ENCODE results near the gene DDX19B.
A peak's percentile ranks its signal among the peaks of the same experiment; 100 is the strongest.

DDX19B gene

DNA sequence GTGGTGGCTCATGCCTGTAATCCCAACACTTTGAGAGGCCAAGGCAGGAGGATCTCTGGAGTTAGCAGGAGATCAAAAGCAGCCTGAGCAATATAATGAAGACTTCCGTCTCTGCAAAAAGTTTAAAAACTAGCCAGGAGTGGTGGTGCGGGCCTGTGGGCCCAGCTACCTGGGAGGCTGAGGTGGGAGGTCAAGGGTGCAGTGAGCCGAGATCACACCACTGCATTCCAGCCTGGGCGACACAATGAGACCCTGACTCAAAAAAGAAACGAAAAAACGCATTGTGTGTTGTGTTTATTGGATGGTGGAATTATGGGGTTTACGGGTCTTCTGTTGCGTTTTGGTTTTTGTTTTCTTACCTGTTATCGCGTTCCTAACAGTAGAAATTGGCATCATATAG, 46.9 kb downstream of the DDX19B start:
- H2AK5ac ChIP-seq (ENCODE audit: low read depth, low read length): no peak overlapping the region
- H3K9ac ChIP-seq (ENCODE audit: low read depth, low read length, poor library complexity): no peak overlapping the region
- no peak overlapping the region for H2BK12ac ChIP-seq (ENCODE audit: low read length)
- no CpG with 5 or more reads among the region's 10 CpGs for WGBS, 2 donors (ENCODE audit: extremely low coverage in 2 of 2, insufficient read length in 2 of 2, insufficient replicate concordance in 1 of 2)
- H3K4me2 ChIP-seq (ENCODE audit: insufficient read depth, low read length, poor library complexity, severe bottlenecking): peak overlapping the region; percentile 55
- H3K18ac ChIP-seq (ENCODE audit: low read length): no peak overlapping the region
- H3K9me3 ChIP-seq (replicated peaks in 1 of 2; ENCODE audit: control insufficient read depth in 2 of 2, insufficient read depth in 1 of 2, low read depth in 1 of 2, low read length in 2 of 2): no peaks in the 10 kb centered on the region
- peak overlapping the region; percentile 40 for H2AFZ ChIP-seq (ENCODE audit: low read length)
- no peak overlapping the region for H4K8ac ChIP-seq (ENCODE audit: low read depth, low read length)
- no peak overlapping the region for H2BK120ac ChIP-seq (ENCODE audit: low read depth, low read length)
- H3K79me1 ChIP-seq (ENCODE audit: low read depth, low read length): peaks cover 5% of the 10 kb centered on the region
- H2BK15ac ChIP-seq (ENCODE audit: low read length): no peak overlapping the region
- H3K27me3 ChIP-seq (ENCODE audit: control insufficient read depth in 3 of 3, insufficient read depth in 3 of 3, low read depth in 1 of 3, low read length in 3 of 3): no peaks in the 10 kb centered on the region
- peaks cover 0 to 30% of the 10 kb centered on the region in 2 donors for H3K36me3 ChIP-seq (replicated peaks in 1 of 2; ENCODE audit: control insufficient read depth in 2 of 2, insufficient read depth in 2 of 2, low read length in 2 of 2)
- H3K4me1 ChIP-seq (ENCODE audit: control insufficient read depth in 2 of 2, insufficient read depth in 1 of 2, low read depth in 1 of 2, low read length in 2 of 2): peaks cover 0 to 3% of the 10 kb centered on the region in 2 donors
- no peak overlapping the region for H3K27ac ChIP-seq (replicated peaks; ENCODE audit: low read length)
- H3K14ac ChIP-seq (ENCODE audit: low read length): no peak overlapping the region
- peak overlapping the region in 1 of 2 donors; percentile 79 for H3K4me3 ChIP-seq (ENCODE audit: low read length in 2 of 2)
- no peak overlapping the region for H2BK5ac ChIP-seq (ENCODE audit: low read length)
- H4K91ac ChIP-seq (ENCODE audit: low read depth, low read length, poor library complexity): no peak overlapping the region
- H3K23ac ChIP-seq (ENCODE audit: low read depth, low read length, poor library complexity): no peak overlapping the region
- no peak overlapping the region for H3K4ac ChIP-seq (ENCODE audit: low read length)
- no peak for DNase-seq (ENCODE audit: low spot score)

DNA sequence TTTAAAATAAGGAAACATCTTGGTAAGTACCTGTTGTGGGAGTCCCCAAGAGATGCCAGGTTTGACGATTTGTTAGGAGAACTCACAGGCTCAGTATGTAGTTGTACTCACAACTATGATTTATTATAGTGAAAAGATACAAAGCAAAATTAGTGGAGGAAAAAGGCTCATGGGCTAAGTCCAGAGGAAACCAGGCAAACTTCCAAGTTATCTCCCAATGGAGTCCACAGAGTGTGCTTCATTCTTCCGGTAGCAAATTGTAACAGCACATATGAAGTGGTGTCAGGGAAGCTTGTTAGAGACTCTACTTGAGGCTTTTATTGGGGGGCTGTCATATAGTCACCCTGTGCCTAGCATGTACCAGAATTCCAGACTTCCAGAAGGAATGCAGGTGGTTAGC, 50.0 kb downstream of the DDX19B start:
- Histone ChIP-seq H4K8ac (ENCODE audit: low read depth, low read length) (no peak overlapping the region), H3K27ac (replicated peaks; ENCODE audit: low read length) (no peak overlapping the region), H3K4me3 (ENCODE audit: low read length in 2 of 2) (no peak overlapping the region), H3K23ac (ENCODE audit: low read depth, low read length, poor library complexity) (no peak overlapping the region), H3K9ac (ENCODE audit: low read depth, low read length, poor library complexity) (no peak overlapping the region), H3K27me3 (ENCODE audit: control insufficient read depth in 3 of 3, insufficient read depth in 3 of 3, low read depth in 1 of 3, low read length in 3 of 3) (no peaks in the 10 kb centered on the region), H2BK15ac (ENCODE audit: low read length) (no peak overlapping the region), H2BK5ac (ENCODE audit: low read length) (no peak overlapping the region), H2BK12ac (ENCODE audit: low read length) (no peak overlapping the region), H3K36me3 (replicated peaks in 1 of 2; ENCODE audit: control insufficient read depth in 2 of 2, insufficient read depth in 2 of 2, low read length in 2 of 2) (peaks cover 2 to 46% of the 10 kb centered on the region in 2 donors), H3K18ac (ENCODE audit: low read length) (no peak overlapping the region), H3K14ac (ENCODE audit: low read length) (no peak overlapping the region), H3K4me1 (ENCODE audit: control insufficient read depth in 2 of 2, insufficient read depth in 1 of 2, low read depth in 1 of 2, low read length in 2 of 2) (peaks cover 0 to 3% of the 10 kb centered on the region in 2 donors), H4K91ac (ENCODE audit: low read depth, low read length, poor library complexity) (no peak overlapping the region), H3K79me1 (ENCODE audit: low read depth, low read length) (peaks cover 5% of the 10 kb centered on the region), H3K4ac (ENCODE audit: low read length) (no peak overlapping the region), H2BK120ac (ENCODE audit: low read depth, low read length) (no peak overlapping the region), H2AFZ (ENCODE audit: low read length) (no peak overlapping the region), H3K9me3 (replicated peaks in 1 of 2; ENCODE audit: control insufficient read depth in 2 of 2, insufficient read depth in 1 of 2, low read depth in 1 of 2, low read length in 2 of 2) (no peaks in the 10 kb centered on the region), H3K4me2 (ENCODE audit: insufficient read depth, low read length, poor library complexity, severe bottlenecking) (no peak overlapping the region), H2AK5ac (ENCODE audit: low read depth, low read length) (no peak overlapping the region)
- DNase-seq (ENCODE audit: low spot score): no peak
- no CpG with 5 or more reads among the region's 2 CpGs for WGBS, 2 donors (ENCODE audit: extremely low coverage in 2 of 2, insufficient read length in 2 of 2, insufficient replicate concordance in 1 of 2)

DNA sequence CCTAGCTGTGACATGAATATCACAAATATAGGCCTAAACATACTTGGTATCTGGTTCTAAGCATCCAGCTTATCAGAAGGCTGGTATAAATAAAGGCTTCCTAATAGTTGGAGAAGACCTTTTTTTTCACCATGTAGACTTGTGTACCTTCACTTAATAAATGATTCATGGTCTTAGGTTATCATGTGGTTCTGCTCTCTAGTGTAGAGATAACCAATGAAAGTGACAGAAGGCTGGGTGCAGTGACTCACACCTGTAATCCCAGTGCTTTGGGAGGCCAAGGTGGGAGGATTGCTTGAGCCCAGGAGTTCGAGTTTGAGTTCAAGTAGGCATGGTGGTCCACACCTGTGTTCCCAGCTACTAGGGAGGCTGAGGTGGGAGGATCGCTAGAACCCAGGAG, 50.8 kb downstream of the DDX19B start:
- Histone ChIP-seq H2BK5ac (ENCODE audit: low read length) (no peak overlapping the region), H3K14ac (ENCODE audit: low read length) (no peak overlapping the region), H3K36me3 (replicated peaks in 1 of 2; ENCODE audit: control insufficient read depth in 2 of 2, insufficient read depth in 2 of 2, low read length in 2 of 2) (peaks cover 5 to 51% of the 10 kb centered on the region in 2 donors), H3K18ac (ENCODE audit: low read length) (no peak overlapping the region), H3K79me1 (ENCODE audit: low read depth, low read length) (peaks cover 5% of the 10 kb centered on the region), H3K4me2 (ENCODE audit: insufficient read depth, low read length, poor library complexity, severe bottlenecking) (no peak overlapping the region), H3K4me1 (ENCODE audit: control insufficient read depth in 2 of 2, insufficient read depth in 1 of 2, low read depth in 1 of 2, low read length in 2 of 2) (peaks cover 0 to 3% of the 10 kb centered on the region in 2 donors), H3K9me3 (replicated peaks in 1 of 2; ENCODE audit: control insufficient read depth in 2 of 2, insufficient read depth in 1 of 2, low read depth in 1 of 2, low read length in 2 of 2) (no peaks in the 10 kb centered on the region), H3K27ac (replicated peaks; ENCODE audit: low read length) (no peak overlapping the region), H4K91ac (ENCODE audit: low read depth, low read length, poor library complexity) (no peak overlapping the region), H4K8ac (ENCODE audit: low read depth, low read length) (no peak overlapping the region), H2BK15ac (ENCODE audit: low read length) (no peak overlapping the region), H2BK12ac (ENCODE audit: low read length) (no peak overlapping the region), H2BK120ac (ENCODE audit: low read depth, low read length) (no peak overlapping the region), H3K27me3 (ENCODE audit: control insufficient read depth in 3 of 3, insufficient read depth in 3 of 3, low read depth in 1 of 3, low read length in 3 of 3) (no peaks in the 10 kb centered on the region), H3K4ac (ENCODE audit: low read length) (no peak overlapping the region), H3K23ac (ENCODE audit: low read depth, low read length, poor library complexity) (no peak overlapping the region), H2AFZ (ENCODE audit: low read length) (no peak overlapping the region), H2AK5ac (ENCODE audit: low read depth, low read length) (no peak overlapping the region), H3K4me3 (ENCODE audit: low read length in 2 of 2) (no peak overlapping the region), H3K9ac (ENCODE audit: low read depth, low read length, poor library complexity) (no peak overlapping the region)
- no CpG with 5 or more reads among the region's 2 CpGs for WGBS, 2 donors (ENCODE audit: extremely low coverage in 2 of 2, insufficient read length in 2 of 2, insufficient replicate concordance in 1 of 2)
- no peak for DNase-seq (ENCODE audit: low spot score)

DNA sequence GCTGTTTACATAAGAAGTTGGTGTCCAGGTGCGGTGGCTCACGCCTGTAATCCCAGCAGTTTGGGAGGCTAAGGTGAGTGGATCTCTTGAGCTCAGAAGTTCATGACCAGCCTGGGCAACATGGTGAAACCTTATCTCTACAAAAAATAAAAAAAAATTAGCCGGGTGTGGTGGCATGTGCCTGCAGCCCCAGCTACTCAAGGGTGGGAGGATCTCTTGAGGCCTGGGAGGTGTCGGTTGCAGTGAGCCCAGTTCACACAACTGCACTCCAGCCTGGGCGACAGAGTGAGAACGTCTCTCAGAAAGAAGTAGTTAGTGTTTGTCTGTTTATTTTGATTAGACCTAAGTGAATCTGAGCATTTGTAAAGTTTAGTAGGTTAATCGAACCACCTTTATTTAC, 60.6 kb downstream of the DDX19B start:
- Histone ChIP-seq H2BK120ac (ENCODE audit: low read depth, low read length) (no peak overlapping the region), H4K8ac (ENCODE audit: low read depth, low read length) (no peak overlapping the region)
- no peak for DNase-seq (ENCODE audit: low spot score)

More for the DNA sequence above, 60.6 kb downstream of the DDX19B start:
- Histone ChIP-seq H3K9ac (ENCODE audit: low read depth, low read length, poor library complexity) (no peak overlapping the region), H3K4me2 (ENCODE audit: insufficient read depth, low read length, poor library complexity, severe bottlenecking) (no peak overlapping the region), H3K27me3 (ENCODE audit: control insufficient read depth in 3 of 3, insufficient read depth in 3 of 3, low read depth in 1 of 3, low read length in 3 of 3) (no peaks in the 10 kb centered on the region), H3K18ac (ENCODE audit: low read length) (no peak overlapping the region), H3K9me3 (replicated peaks in 1 of 2; ENCODE audit: control insufficient read depth in 2 of 2, insufficient read depth in 1 of 2, low read depth in 1 of 2, low read length in 2 of 2) (no peaks in the 10 kb centered on the region), H3K4ac (ENCODE audit: low read length) (no peak overlapping the region), H2BK15ac (ENCODE audit: low read length) (no peak overlapping the region), H3K4me1 (ENCODE audit: control insufficient read depth in 2 of 2, insufficient read depth in 1 of 2, low read depth in 1 of 2, low read length in 2 of 2) (no peaks in the 10 kb centered on the region), H4K91ac (ENCODE audit: low read depth, low read length, poor library complexity) (no peak overlapping the region), H2BK12ac (ENCODE audit: low read length) (no peak overlapping the region), H2AK5ac (ENCODE audit: low read depth, low read length) (no peak overlapping the region), H3K4me3 (ENCODE audit: low read length in 2 of 2) (no peak overlapping the region), H3K79me1 (ENCODE audit: low read depth, low read length) (no peaks in the 10 kb centered on the region), H3K14ac (ENCODE audit: low read length) (no peak overlapping the region), H3K27ac (replicated peaks; ENCODE audit: low read length) (no peak overlapping the region), H2AFZ (ENCODE audit: low read length) (no peak overlapping the region), H2BK5ac (ENCODE audit: low read length) (no peak overlapping the region), H3K36me3 (replicated peaks in 1 of 2; ENCODE audit: control insufficient read depth in 2 of 2, insufficient read depth in 2 of 2, low read length in 2 of 2) (peaks cover 28 to 98% of the 10 kb centered on the region in 2 donors), H3K23ac (ENCODE audit: low read depth, low read length, poor library complexity) (no peak overlapping the region)
- no CpG with 5 or more reads among the region's 7 CpGs for WGBS, 2 donors (ENCODE audit: extremely low coverage in 2 of 2, insufficient read length in 2 of 2, insufficient replicate concordance in 1 of 2)

Measured in neuronal stem cell (in vitro differentiated cells).